Measurements from ENCODE around the gene CAP2. TPM values are rescaled to one million over a fixed set of nuclear protein-coding genes. Genes with fewer than 3 reads are reported as not detected.

CAP2 gene
- polyA plus RNA-seq (2013, experiment 1 of 2; ENCODE audit: insufficient read length): 26.2 TPM
- polyA plus RNA-seq (2013, experiment 2 of 2; ENCODE audit: insufficient read length): 25.8 TPM

GRCh38 chr6:17392978-17393891 is at the start of gene CAP2:
Gene CAP2, plus strand, starts transcription at chr6:17393595. Its CDS starts 27,961 bp downstream, at chr6:17421556.
- peak; percentile 65 for DNase-seq

- DNase-seq: no peak
Observed at GRCh38 chr6:17347012-17347411, 46.4 kb upstream of the CAP2 start.

- DNase-seq: no peak
Observed at GRCh38 chr6:17349427-17349826, 44.0 kb upstream of the CAP2 start.

GRCh38 chr6:17352302-17352701 is 41.1 kb upstream of the CAP2 start:
- peak; percentile 29 for DNase-seq

GRCh38 chr6:17353440-17354175 is 39.8 kb upstream of the CAP2 start:
- DNase-seq: no peak

GRCh38 chr6:17354700-17355403 is 38.5 kb upstream of the CAP2 start:
- DNase-seq: peak; percentile 58

- DNase-seq: no peak
Observed at GRCh38 chr6:17355404-17355774, 38.0 kb upstream of the CAP2 start.

- no peak for DNase-seq
Observed at GRCh38 chr6:17358515-17358914, 34.9 kb upstream of the CAP2 start.

- no peak for DNase-seq
Observed at GRCh38 chr6:17360564-17360963, 32.8 kb upstream of the CAP2 start.

GRCh38 chr6:17361013-17361412 is 32.4 kb upstream of the CAP2 start:
- DNase-seq: no peak

- no peak for DNase-seq
Observed at GRCh38 chr6:17365961-17366360, 27.4 kb upstream of the CAP2 start.

GRCh38 chr6:17367868-17368267 is 25.5 kb upstream of the CAP2 start:
- DNase-seq: no peak

- peak; percentile 66 for DNase-seq
Observed at GRCh38 chr6:17381424-17382147, 11.8 kb upstream of the CAP2 start.

- peak; percentile 59 for DNase-seq
Observed at GRCh38 chr6:17385660-17386059, 7.7 kb upstream of the CAP2 start.

GRCh38 chr6:17388365-17388764 is 5.0 kb upstream of the CAP2 start:
- DNase-seq: no peak

- DNase-seq: peak; percentile 49
Observed at GRCh38 chr6:17389274-17389847, 4.0 kb upstream of the CAP2 start.

- DNase-seq: no peak
Observed at GRCh38 chr6:17390276-17390675, 3.1 kb upstream of the CAP2 start.

GRCh38 chr6:17391976-17392375 is 1.4 kb upstream of the CAP2 start:
- DNase-seq: no peak

GRCh38 chr6:17393892-17394631 is 667 bp downstream of the CAP2 start:
- DNase-seq: peak; percentile 78

GRCh38 chr6:17395112-17395511 is 1.7 kb downstream of the CAP2 start:
- no peak for DNase-seq

- DNase-seq: no peak
Observed at GRCh38 chr6:17396256-17396655, 2.9 kb downstream of the CAP2 start.

All from fibroblast of skin of abdomen (primary cell).